Endothelial cell of umbilical vein (primary cell): Measurements from ENCODE around the gene IGSF5. TPM values are rescaled to one million over a fixed set of nuclear protein-coding genes. Genes with fewer than 3 reads are reported as not detected.

Source experiments
- BruUV-seq: library from RNA; stranded (reverse); fragments of 400-500 nt; replicated peaks from 2 replicates; lab custom pipeline; 2021; lab: Mats Ljungman, UMichigan
- CTCF ChIA-PET: fragments of 300-600, 350-600 bp; sonication (Branson Sonifier 250); formaldehyde crosslinking; loops from one replicate; lab custom pipeline; 2021; ENCODE audit warnings: antibody characterized with exemption, inconsistent platforms; lab: Charles Lee
- POLR2A ChIA-PET: fragments of 300-600, 350-600 bp; sonication (Branson Sonifier 250); formaldehyde crosslinking; loops from one replicate; lab custom pipeline; 2021; ENCODE audit warnings: antibody characterized with exemption, inconsistent platforms; lab: Charles Lee
- DNase-seq: peaks from one replicate; pipeline ENCODE4 v3.0.0-alpha.2; 2011; ENCODE audit warnings: low read depth, low spot score
- FAIRE-seq: peaks from 2 replicates; lab custom pipeline; 2011; peaks lifted over from hg19 to GRCh38; lab: Jason Lieb, UNC
- H2AFZ ChIP-seq: 2 replicates; pipeline ENCODE4 v1.6.0; 2012; ENCODE audit warnings: low read depth, low read length, control low read depth, inconsistent platforms
- H3K27ac ChIP-seq: 2 replicates; pipeline ENCODE4 v1.5.1; 2011; ENCODE audit warnings: low read depth, mild to moderate bottlenecking, control low read depth, low read length, moderate library complexity; ENCODE audit not compliant: insufficient read depth
- H3K27me3 ChIP-seq, 2 experiments: 2 replicates each; pipeline versions ENCODE4 v1.6.0 to v1.6.1; 2011; ENCODE audit warnings: low read length in 2 of 2, mixed read lengths in 1 of 2; ENCODE audit not compliant: control insufficient read depth in 2 of 2, insufficient read depth in 2 of 2
- H3K36me3 ChIP-seq, 2 experiments: 2 replicates in 1 of 2; 3 replicates in 1 of 2; pipeline ENCODE4 v1.5.1; 2011; ENCODE audit warnings: low read length in 2 of 2, mild to moderate bottlenecking in 1 of 2, moderate library complexity in 1 of 2; ENCODE audit not compliant: control insufficient read depth in 2 of 2, insufficient read depth in 2 of 2; ENCODE audit errors: extremely low read depth in 1 of 2
- H3K4me1 ChIP-seq: 3 replicates; pipeline ENCODE4 v1.5.1; 2011; ENCODE audit warnings: mild to moderate bottlenecking, low read length; ENCODE audit not compliant: control insufficient read depth, insufficient read depth; ENCODE audit errors: extremely low read depth
- H3K4me2 ChIP-seq: 2 replicates; pipeline ENCODE4 v1.6.1; 2011; ENCODE audit warnings: low read length, control low read depth, mixed read lengths; ENCODE audit not compliant: insufficient read depth
- H3K4me3 ChIP-seq, 3 experiments: fragments of 200-600 bp in 1 of 3; sonication (generic), shearing (Covaris generic) in 1 of 3; replicated peaks in 1 of 3; 2 replicates each; pipeline ENCODE4 v1.5.1; 2011 to 2016; ENCODE audit warnings: control low read depth in 3 of 3, low read length in 3 of 3, mild to moderate bottlenecking in 2 of 3, inconsistent platforms in 1 of 3, low read depth in 1 of 3, moderate library complexity in 1 of 3; ENCODE audit not compliant: insufficient read depth in 1 of 3
- H3K79me2 ChIP-seq: 2 replicates; pipeline ENCODE4 v1.6.0; 2012; ENCODE audit warnings: low read length, inconsistent platforms; ENCODE audit not compliant: control insufficient read depth, insufficient read depth
- H3K9ac ChIP-seq: replicated peaks from 2 replicates; pipeline ENCODE3; 2011; ENCODE audit warnings: low read length, control low read depth; ENCODE audit not compliant: insufficient read depth; ENCODE audit errors: extremely low read depth
- H3K9me1 ChIP-seq: replicated peaks from 3 replicates; pipeline ENCODE4 v1.6.0; 2011; ENCODE audit warnings: mild to moderate bottlenecking, low read length; ENCODE audit not compliant: control insufficient read depth, insufficient read depth; ENCODE audit errors: extremely low read depth
- H3K9me3 ChIP-seq: replicated peaks from 2 replicates; pipeline ENCODE4 v1.5.1; 2012; ENCODE audit warnings: low read length, inconsistent platforms; ENCODE audit not compliant: control insufficient read depth, insufficient read depth
- H4K20me1 ChIP-seq: replicated peaks from 2 replicates; pipeline ENCODE3; 2011; ENCODE audit warnings: mild to moderate bottlenecking, low read length; ENCODE audit not compliant: control insufficient read depth, insufficient read depth; ENCODE audit errors: extremely low read depth
- CTCF ChIP-seq, 2 donors: IDR thresholded peaks; 1 replicate in 1 of 2; 2 replicates in 1 of 2; pipeline ENCODE4 v1.5.1; 2011; ENCODE audit warnings: low read length in 2 of 2, mild to moderate bottlenecking in 2 of 2, moderate library complexity in 2 of 2, control low read depth in 1 of 2, inconsistent platforms in 1 of 2, low read depth in 1 of 2; ENCODE audit not compliant: insufficient read depth in 1 of 2; ENCODE audit errors: extremely low read depth in 1 of 2
- EZH2 ChIP-seq: IDR thresholded peaks from 2 replicates; pipeline ENCODE4 v1.6.1; 2012; ENCODE audit warnings: borderline replicate concordance, low read depth, mild to moderate bottlenecking, moderate library complexity, low read length, inconsistent platforms; ENCODE audit not compliant: severe bottlenecking
- FOS ChIP-seq: IDR thresholded peaks from 2 replicates; pipeline ENCODE4 v1.6.1; 2011; ENCODE audit warnings: mild to moderate bottlenecking, low read length, moderate library complexity, borderline replicate concordance; ENCODE audit not compliant: insufficient read depth
- GATA2 ChIP-seq: IDR thresholded peaks from 2 replicates; pipeline ENCODE4 v1.7.0; 2011; ENCODE audit warnings: low read depth, mild to moderate bottlenecking, moderate library complexity, mixed read lengths, low read length; ENCODE audit not compliant: insufficient read length, insufficient read depth
- JUN ChIP-seq: IDR thresholded peaks from 2 replicates; pipeline ENCODE4 v1.6.1; 2011; ENCODE audit warnings: borderline replicate concordance, low read depth; ENCODE audit not compliant: insufficient read length, insufficient read depth
- MYC ChIP-seq: IDR thresholded peaks from one replicate; pipeline ENCODE4 v1.6.1; 2011; ENCODE audit warnings: mild to moderate bottlenecking, low read depth, low read length
- POLR2A ChIP-seq: IDR thresholded peaks from 2 replicates; pipeline ENCODE4 v1.6.1; 2012; ENCODE audit warnings: low read depth, mild to moderate bottlenecking, control low read depth, low read length
- POLR2AphosphoS5 ChIP-seq: IDR thresholded peaks from 2 replicates; pipeline ENCODE4 v1.6.1; 2012; ENCODE audit warnings: low read depth, mild to moderate bottlenecking, control low read depth, low read length, moderate library complexity; ENCODE audit not compliant: insufficient read depth
- dilution Hi-C: fragments of 300-500 bp; cut with MboI; formaldehyde crosslinking; loops from one replicate; pipeline ENCODE4 v1.15.0; 2019; ENCODE audit warnings: low sequenced_read_pairs; ENCODE audit not compliant: extremely low pct_ligation_motif_present
- intact Hi-C: fragments of 100-400 bp; cut with micrococcal nuclease; formaldehyde crosslinking; loops from one replicate; pipeline ENCODE4 v1.10.0; 2022
- polyA plus RNA-seq, 4 experiments: library from polyadenylated mRNA; depleted of rRNA in 3 of 4; stranded (reverse) in 3 of 4; unstranded in 1 of 4; fragments of >200 nt; gene quantifications; 2 replicates each; pipeline versions ENCODE4 v1.2.1 to v1.2.3, GENCODE V29; 2011 to 2012; ENCODE audit warnings: missing spikeins in 1 of 4
- total RNA-seq: library from RNA; stranded (reverse); gene quantifications from 2 replicates; pipeline ENCODE4 v1.2.3, GENCODE V29; 2021
- TF ChIP-seq, protein P1 (sequence below): IDR thresholded peaks from 2 replicates; pipeline ENCODE4 v1.6.1; 2011; ENCODE audit not compliant: insufficient read depth, insufficient read length

Gene IGSF5
- total and polyA plus RNA-seq, 2 donors (not counting 3 experiments of a cell fraction or from before 2014, with no cell fraction given) = not detected

- H3K36me3 ChIP-seq = no peaks in the 10 kb centered on the region
- no peaks in the 10 kb centered on the region for H3K9me1 ChIP-seq
- dilution Hi-C loops = no loop called here
- peaks cover 2% of the 10 kb centered on the region for H3K9me3 ChIP-seq
- no peaks in the 10 kb centered on the region for H3K27me3 ChIP-seq
- H3K4me1 ChIP-seq = no peaks in the 10 kb centered on the region
- no peak overlapping the region for H2AFZ ChIP-seq
- POLR2A ChIA-PET = no interaction called here
- H3K4me2 ChIP-seq = no peak overlapping the region
- TF ChIP-seq EZH2 = no peak
- TF ChIP-seq CTCF (IDR thresholded peaks at IDR 0.05; ENCODE audit: extremely low read depth in 1 of 2, insufficient read depth in 1 of 2, low read depth in 1 of 2, low read length in 2 of 2) = no peak
- no peak for TF ChIP-seq POLR2A
- TF ChIP-seq MYC = no peak
- no peak for TF ChIP-seq GATA2
- no peak for TF ChIP-seq JUN
- TF ChIP-seq FOS = no peak
- no peak for TF ChIP-seq POLR2AphosphoS5
- TF ChIP-seq, protein P1, sequence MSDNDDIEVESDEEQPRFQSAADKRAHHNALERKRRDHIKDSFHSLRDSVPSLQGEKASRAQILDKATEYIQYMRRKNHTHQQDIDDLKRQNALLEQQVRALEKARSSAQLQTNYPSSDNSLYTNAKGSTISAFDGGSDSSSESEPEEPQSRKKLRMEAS = no peak
- FAIRE-seq (no peak), DNase-seq (no peak)
- CTCF ChIA-PET = no interaction called here
- no peaks in the 10 kb centered on the region for H4K20me1 ChIP-seq
- H3K4me3 ChIP-seq = no peak overlapping the region
- H3K27ac ChIP-seq = no peak overlapping the region
- H3K79me2 ChIP-seq = no peaks in the 10 kb centered on the region
- intact Hi-C loops = no loop called here
- H3K9ac ChIP-seq = no peak overlapping the region
- no TSS peak for BruUV-seq
These were observed 59.3 kb downstream of the IGSF5 start for GRCh38 chr21:39804240-39804639.
